Glomerular endothelial cell (primary cell): ENCODE results near the gene PDCL3. TPM values are rescaled to one million over a fixed set of nuclear protein-coding genes. Genes with fewer than 3 reads are reported as not detected.

Experiments
- DNase-seq: peaks from one replicate; pipeline ENCODE4 v3.0.0-alpha.2; 2011; ENCODE audit warnings: low read depth, low spot score; ENCODE audit errors: extremely low read depth
- total RNA-seq: library from RNA; depleted of rRNA; stranded (reverse); fragments of >200 nt; gene quantifications from 2 replicates; pipeline ENCODE4 v1.2.3, GENCODE V29; 2015

The PDCL3 gene
- 15.1 and 24.5 TPM in 2 replicates for total RNA-seq

- DNase-seq: peak; percentile 94
These were observed at the start of gene PDCL3 for GRCh38 chr2:100562613-100563406. TSS of gene PDCL3 (plus strand) at chr2:100562993. CDS start at chr2:100563068, 75 bp downstream.

- DNase-seq: no peak
These were observed 49.1 kb upstream of the PDCL3 start for GRCh38 chr2:100513650-100514049.

- DNase-seq: no peak
These were observed 45.2 kb upstream of the PDCL3 start for GRCh38 chr2:100517556-100517955.

GRCh38 chr2:100518801-100519200 is 44.0 kb upstream of the PDCL3 start:
- DNase-seq: no peak

- DNase-seq: no peak
These were observed 42.6 kb upstream of the PDCL3 start for GRCh38 chr2:100520224-100520623.

GRCh38 chr2:100522430-100522829 is 40.4 kb upstream of the PDCL3 start:
- no peak for DNase-seq

- no peak for DNase-seq
These were observed 38.5 kb upstream of the PDCL3 start for GRCh38 chr2:100524331-100524730.

- no peak for DNase-seq
These were observed 35.9 kb upstream of the PDCL3 start for GRCh38 chr2:100526868-100527267.

- no peak for DNase-seq
These were observed 35.3 kb upstream of the PDCL3 start for GRCh38 chr2:100527440-100528015.

- DNase-seq: no peak
These were observed 33.6 kb upstream of the PDCL3 start for GRCh38 chr2:100529176-100529575.

GRCh38 chr2:100529900-100530299 is 32.9 kb upstream of the PDCL3 start:
- no peak for DNase-seq

GRCh38 chr2:100535855-100536254 is 26.9 kb upstream of the PDCL3 start:
- DNase-seq: no peak

GRCh38 chr2:100537918-100538317 is 24.9 kb upstream of the PDCL3 start:
- DNase-seq: no peak

GRCh38 chr2:100539221-100539620 is 23.6 kb upstream of the PDCL3 start:
- DNase-seq: no peak

- no peak for DNase-seq
These were observed 21.4 kb upstream of the PDCL3 start for GRCh38 chr2:100541404-100541803.

- no peak for DNase-seq
These were observed 20.4 kb upstream of the PDCL3 start for GRCh38 chr2:100542418-100542817.

- DNase-seq: no peak
These were observed 17.7 kb upstream of the PDCL3 start for GRCh38 chr2:100544911-100545596.

GRCh38 chr2:100546469-100546868 is 16.3 kb upstream of the PDCL3 start:
- DNase-seq: no peak

- no peak for DNase-seq
These were observed 14.0 kb upstream of the PDCL3 start for GRCh38 chr2:100548771-100549170.

- DNase-seq: no peak
These were observed 11.5 kb upstream of the PDCL3 start for GRCh38 chr2:100551303-100551702.

GRCh38 chr2:100554798-100555407 is 7.9 kb upstream of the PDCL3 start:
- no peak for DNase-seq
